NOMO-1 (cell line): ENCODE data around the gene EPS8L2.

Source experiments
- DNase-seq, 2 experiments: peaks; one replicate each; lab custom pipeline; 2025; ENCODE audit not compliant: unreplicated experiment in 2 of 2; lab: John Stamatoyannopoulos, UW

The EPS8L2 gene

GRCh38 chr11:748007-748359 is 42.0 kb downstream of the EPS8L2 start:
- peak in 1 of 2 experiments; percentile 32 for DNase-seq

- peak in 1 of 2 experiments; percentile 13 for DNase-seq
These were observed 43.7 kb downstream of the EPS8L2 start for GRCh38 chr11:749731-750130.

DNA sequence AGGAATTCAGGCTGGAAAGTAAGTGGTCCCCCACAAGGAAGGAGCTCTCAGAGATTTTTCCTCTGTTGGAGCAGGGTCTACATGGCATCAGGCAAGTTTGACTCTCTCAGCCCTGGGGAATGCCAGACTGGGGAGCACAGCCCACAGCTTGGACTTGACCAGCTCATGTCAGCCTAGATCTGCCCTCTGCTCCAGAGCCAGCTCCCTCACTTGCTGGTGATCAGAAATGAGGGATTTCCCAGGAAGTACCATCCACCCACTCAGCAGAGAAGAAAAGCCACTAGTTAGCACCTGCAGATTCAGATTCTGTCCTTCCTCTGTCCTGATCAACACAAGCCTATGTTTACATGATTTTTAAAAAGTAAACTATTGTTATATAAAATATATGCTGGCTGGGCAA is 54.2 kb downstream of the EPS8L2 start:
- DNase-seq: no peak

DNA sequence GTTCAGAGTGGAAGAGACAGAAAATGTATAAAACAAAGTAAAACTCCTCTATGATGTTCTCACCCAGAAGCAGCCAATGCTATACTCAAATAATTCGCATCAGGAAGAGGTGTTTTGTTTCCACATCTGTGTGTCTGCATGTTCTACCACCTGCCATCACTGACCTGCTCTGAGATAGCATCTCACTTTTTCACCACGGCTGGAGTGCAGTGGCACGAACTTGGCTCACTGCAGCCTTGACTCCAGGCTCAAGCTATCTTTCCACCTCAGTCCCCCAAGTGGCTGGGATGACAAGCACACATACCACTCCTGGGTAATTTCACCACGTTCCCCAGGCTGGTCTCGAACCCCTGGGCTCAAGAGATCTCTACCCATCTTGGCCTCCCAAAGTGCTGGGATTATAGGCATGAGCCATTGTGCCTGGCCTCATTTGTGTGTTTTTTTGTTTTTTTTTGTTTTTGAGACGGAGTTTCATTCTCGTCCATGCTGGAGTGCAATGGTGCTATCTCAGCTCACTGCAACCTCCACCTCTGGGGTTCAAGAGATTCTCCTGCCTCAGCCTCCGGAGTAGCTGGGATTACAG is 55.6 kb downstream of the EPS8L2 start:
- DNase-seq: no peak

- DNase-seq: peak in 1 of 2 experiments; percentile 20
These were observed 56.5 kb downstream of the EPS8L2 start for GRCh38 chr11:762421-763072.

DNA sequence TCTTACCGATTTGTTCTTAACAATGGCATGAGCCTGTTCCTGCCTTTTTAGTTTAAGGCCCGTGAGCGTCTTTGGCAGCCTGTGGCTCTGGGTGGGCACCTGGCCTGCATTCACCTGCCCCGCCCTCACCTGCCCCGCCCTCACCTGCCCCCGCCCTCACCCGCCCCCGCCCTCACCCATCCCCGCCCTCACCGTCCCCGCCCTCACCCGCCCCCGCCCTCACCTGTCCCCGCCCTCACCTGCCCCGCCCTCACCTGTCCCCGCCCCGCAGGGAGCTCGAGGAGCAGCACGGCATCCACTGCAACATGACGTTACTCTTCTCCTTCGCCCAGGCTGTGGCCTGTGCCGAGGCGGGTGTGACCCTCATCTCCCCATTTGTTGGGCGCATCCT is 57.0 kb downstream of the EPS8L2 start:
- DNase-seq: no peak

- DNase-seq: no peak
These were observed 57.7 kb downstream of the EPS8L2 start for GRCh38 chr11:763549-764321.

- no peak for DNase-seq
These were observed 58.4 kb downstream of the EPS8L2 start for GRCh38 chr11:764322-765024.

GRCh38 chr11:765025-765801 is 59.2 kb downstream of the EPS8L2 start:
- peak; percentile 29 to 36 for DNase-seq

- no peak for DNase-seq
These were observed 59.7 kb downstream of the EPS8L2 start for GRCh38 chr11:765802-766091.

GRCh38 chr11:766106-766935 is 60.3 kb downstream of the EPS8L2 start:
- DNase-seq: no peak

DNA sequence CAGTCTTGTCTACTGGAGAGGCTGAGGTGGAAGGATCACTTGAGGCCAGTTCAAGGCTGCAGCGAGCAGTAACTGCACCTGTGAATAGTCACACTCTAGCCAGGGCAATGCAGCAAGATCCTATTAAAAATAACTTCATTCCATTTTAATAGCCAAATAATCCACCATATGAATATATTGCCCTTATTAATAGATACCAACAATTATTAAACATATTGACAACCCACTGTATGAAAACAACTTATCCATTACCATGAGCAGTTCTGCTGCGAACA is 60.8 kb downstream of the EPS8L2 start:
- no peak for DNase-seq

GRCh38 chr11:767238-767637 is 61.2 kb downstream of the EPS8L2 start:
- no peak for DNase-seq

GRCh38 chr11:769887-770641 is 64.0 kb downstream of the EPS8L2 start:
- no peak for DNase-seq

GRCh38 chr11:770642-771616 is 64.9 kb downstream of the EPS8L2 start:
- no peak for DNase-seq

DNA sequence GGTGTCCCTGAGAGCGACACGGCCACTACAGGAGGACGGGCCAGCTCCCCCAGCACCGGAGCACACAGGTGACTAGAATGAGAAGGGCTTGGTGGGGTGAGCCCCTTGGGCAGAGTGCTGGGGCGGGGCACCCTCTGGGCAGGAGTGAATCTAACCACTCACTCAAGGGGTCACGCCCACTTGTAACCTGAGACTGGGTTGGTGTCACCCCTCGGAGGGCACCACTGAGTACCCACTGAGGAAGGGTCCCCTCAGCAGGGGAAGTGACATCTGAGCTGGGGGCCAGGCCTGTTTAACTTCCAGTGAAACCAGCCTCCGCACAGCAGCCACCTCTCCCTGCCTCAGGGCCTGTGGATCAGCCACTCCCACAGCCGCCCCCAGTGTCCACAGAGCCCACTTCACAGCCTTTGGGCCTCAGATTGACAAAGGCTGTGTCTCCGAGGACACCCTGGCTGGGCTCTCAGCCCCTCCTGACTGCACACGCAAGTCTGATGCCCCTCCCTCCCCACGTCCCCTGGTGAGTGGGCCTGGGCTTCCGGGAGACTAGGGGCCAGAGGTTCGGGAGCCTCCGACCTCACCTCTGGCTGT is 65.7 kb downstream of the EPS8L2 start:
- DNase-seq: no peak

GRCh38 chr11:772429-773390 is 66.7 kb downstream of the EPS8L2 start:
- no peak for DNase-seq
